Esophagus squamous epithelium (tissue), 4 donors: Measurements from ENCODE around the gene PARP15.

Source experiments
- CTCF ChIP-seq, 6 experiments: fragments of 450-650 bp in 4 of 6; fragments of 200-600 bp in 2 of 6; sonication (generic) in 2 of 6; IDR thresholded peaks; one replicate each; pipeline ENCODE4 v1.5.1; 2016 to 2019; ENCODE audit warnings: antibody characterized with exemption in 6 of 6, mild to moderate bottlenecking in 4 of 6, moderate library complexity in 4 of 6
- POLR2A ChIP-seq, 4 donors: fragments of 450-650 bp; IDR thresholded peaks; one replicate each; pipeline ENCODE4 v1.6.1; 2017; ENCODE audit warnings: antibody characterized with exemption in 4 of 4, mild to moderate bottlenecking in 4 of 4, moderate library complexity in 3 of 4

GRCh38 chr3:122603056-122603455, 25.6 kb downstream of the PARP15 start:
- TF ChIP-seq CTCF (IDR thresholded peaks at IDR 0.05) = no peak
- no peak for TF ChIP-seq POLR2A (IDR thresholded peaks at IDR 0.05)
